ENCODE measurements around the gene EPHA5.

Gene EPHA5

DNA sequence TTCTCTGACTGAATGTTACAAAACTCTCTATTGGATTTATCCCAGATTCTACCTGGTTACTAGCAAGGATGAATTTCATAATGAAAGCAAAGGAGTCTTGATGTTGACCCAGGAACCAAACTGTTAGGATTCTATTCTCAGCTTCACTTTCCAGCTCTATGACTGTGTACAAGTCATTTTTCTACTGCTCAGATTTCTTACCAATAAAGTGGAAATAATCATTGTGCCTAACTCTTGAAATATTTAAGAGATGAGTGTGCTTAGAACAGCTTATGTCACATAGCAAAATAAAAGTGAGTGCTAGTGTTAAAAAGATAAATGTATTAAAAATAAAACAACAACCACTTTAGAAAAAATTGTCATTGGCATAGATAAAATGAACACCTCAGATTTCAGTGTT is 45.6 kb downstream of the EPHA5 start:
- no peak for DNase-seq (ENCODE audit: low spot score)

DNA sequence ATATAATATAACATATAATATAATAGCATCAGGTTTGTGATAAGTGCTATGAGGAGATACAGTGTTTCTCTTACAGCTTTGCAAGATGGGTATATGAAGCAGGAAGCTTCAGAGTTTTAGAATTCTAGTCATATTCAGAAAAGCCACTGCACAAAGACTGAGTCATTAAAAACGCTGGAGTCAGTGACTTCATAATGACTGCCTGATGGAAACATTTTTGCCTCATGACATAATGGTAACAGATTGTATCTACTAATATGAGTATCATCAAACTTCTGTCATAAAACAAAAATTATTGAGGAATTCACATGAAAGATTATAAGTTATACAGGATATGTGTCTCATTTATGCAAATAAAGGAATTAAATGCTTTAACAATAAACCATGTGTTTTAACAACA is 46.8 kb downstream of the EPHA5 start:
- no peak for DNase-seq (ENCODE audit: low spot score)

DNA sequence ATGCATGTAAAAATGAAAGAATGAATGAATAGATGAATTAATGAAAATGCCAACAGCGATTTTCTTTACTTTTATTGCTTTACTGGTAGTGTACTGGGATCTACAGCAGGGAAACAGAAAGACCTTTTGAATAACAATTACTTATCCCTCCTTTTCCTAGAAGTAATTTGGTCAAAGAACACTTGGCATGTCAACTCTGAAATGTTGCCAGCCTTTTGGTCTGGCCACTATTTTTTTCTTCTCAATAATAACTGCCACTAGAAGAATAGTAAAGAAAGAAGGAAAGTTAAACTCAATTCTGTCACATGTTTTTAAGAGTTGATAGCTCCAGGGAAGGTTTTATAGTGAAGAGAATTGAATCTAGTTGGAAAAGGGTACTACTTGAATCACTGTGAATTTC is 52.9 kb downstream of the EPHA5 start:
- DNase-seq (ENCODE audit: low spot score) = no peak

DNA sequence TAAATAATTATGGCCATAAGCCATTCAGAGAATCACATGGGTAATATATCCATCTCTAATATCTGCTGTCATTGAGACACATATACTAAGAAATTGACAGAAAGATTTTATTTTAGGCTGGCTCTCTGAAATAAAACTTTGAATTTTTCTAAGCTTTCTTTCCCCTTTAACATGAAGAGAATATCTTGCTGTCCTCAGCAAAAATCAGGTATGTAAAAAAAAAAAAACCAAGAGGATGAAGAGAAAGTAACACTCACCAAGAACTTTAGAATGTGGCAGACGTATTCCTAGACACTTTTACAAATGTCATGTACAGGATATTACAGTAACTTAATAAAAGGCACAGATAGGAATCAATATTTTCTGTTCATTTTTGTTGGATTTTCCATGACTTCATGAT is 65.8 kb downstream of the EPHA5 start:
- no peak for DNase-seq (ENCODE audit: low spot score)

DNA sequence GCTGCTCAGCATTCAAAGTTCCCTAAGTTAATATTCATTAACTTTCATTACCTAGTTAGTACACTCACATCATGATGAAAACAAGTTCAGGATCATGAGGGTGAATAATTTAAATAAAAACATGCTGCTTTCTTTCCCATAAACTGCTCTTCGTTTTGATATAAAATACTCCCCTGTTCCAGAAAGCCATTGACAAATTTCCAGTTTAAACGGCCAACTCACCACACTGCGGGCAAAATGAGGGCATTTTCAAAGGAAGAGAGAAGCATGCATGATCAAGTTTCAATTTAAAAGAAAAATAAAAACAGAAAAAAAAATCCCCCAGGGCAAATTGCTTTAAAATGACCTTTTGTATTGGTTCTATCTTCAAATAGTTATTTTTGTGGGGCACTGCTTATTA is 69.6 kb downstream of the EPHA5 start:
- no peak for DNase-seq (ENCODE audit: low spot score)

DNA sequence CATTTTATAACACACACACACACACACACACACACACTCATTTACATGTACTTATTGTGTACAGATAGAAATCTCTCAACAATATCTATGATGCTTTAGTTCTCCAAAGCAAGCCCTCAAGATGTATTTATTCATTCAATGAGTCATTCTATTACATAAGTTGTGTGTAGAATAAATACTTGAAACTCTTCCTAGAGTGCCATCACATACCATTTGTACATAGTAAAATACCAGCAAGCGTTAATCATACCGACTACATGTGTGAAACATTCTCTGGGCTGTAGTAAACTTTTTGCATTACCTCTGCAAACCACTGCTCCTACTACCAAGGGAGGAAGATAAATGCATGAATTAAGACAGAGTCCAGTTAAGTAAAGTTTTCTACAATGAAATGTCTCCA is 70.9 kb downstream of the EPHA5 start:
- DNase-seq (ENCODE audit: low spot score) = no peak

DNA sequence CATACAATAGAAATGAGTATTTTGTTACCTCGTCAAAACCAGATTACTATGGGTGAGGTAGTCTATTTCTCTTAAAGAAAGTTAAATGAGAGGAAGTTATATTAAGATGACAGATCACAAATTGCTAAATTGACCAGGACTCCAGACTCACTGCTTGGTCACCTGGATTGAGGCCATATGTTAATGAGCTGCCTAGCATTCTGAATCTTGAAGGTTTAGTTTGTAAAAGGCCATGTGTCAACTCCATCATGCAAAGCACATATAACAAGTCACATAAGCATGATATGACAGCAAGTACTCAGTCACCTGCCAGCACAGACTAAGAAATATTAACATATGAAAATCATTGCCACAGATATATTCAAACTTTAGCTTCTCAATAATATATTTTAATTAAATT is 72.6 kb downstream of the EPHA5 start:
- DNase-seq (ENCODE audit: low spot score) = no peak

DNA sequence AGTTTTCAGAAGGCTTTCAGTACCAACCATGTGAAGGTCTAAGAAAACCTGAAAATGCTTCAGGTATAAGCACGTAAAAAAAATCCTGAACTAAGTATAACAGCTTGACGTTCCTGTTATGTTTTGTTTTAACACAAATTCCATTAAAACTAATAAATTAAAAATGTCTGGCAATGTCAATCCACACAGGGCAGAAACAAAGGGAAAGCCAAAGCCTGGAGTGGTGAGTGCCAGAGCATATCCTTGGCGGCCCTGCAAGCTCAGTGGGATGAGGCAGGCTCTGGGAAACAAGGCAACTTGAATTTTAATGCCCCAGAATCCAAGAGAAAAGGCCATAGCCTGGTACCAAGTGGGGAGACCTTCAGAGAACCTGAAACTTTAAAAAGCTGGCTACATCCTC is 78.2 kb downstream of the EPHA5 start:
- DNase-seq (ENCODE audit: low spot score) = no peak

DNA sequence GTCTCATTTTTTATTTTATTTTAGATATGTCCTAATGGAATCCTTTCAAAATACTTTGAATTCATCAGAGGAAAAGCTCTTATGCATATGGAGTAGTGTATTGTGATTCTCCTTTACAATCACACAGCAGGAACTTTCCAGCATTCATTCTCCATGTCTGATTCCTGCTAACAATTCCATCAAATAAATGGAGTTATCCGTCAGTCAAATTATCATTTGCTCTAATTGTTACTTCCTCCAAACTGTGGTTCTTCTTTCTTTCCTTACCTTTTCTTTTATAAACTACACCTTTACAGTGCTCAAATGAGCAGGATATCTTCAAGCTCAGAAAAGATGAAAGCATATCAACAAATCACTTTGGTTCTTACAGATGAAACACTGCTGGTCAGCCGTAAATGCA is 80.4 kb downstream of the EPHA5 start:
- no peak for DNase-seq (ENCODE audit: low spot score)

DNA sequence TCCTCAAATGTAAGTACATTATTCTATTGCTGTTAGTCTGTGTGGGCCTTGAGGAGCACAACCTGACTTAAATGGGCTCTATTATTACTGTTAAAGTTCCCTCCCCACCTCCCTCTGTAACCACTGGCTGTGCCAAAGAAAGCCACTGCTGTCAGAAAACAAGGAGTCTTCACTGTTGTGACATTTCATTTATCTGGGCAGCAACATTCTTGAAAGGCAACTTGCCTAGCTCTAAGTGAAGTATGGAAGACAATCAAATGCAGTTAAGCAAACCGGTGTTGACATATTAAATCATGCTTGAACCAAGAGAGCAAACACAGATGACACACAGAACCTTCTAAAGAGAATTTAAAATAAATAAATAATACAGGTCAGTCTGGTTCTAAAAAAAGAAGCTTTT is 81.0 kb downstream of the EPHA5 start:
- no peak for DNase-seq (ENCODE audit: low spot score)

DNA sequence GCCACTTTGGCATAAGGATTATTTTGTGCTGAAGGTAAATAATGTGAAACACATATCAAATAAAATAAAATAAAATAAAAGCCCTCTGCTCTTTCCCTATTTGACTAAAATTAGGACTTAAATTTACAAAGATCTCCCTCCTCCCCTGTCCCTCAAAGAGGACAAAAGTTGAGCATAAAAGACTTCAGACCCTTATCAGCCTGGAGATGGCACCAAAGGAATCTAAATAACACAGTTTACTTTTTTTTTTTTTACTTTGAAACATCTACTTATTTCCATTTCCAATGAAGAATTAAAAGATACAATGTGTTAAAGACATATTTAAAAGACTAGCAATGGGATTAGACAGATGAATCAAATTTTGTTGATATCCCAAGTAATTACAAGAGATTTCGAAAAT is 89.7 kb downstream of the EPHA5 start:
- DNase-seq (ENCODE audit: low spot score) = no peak

DNA sequence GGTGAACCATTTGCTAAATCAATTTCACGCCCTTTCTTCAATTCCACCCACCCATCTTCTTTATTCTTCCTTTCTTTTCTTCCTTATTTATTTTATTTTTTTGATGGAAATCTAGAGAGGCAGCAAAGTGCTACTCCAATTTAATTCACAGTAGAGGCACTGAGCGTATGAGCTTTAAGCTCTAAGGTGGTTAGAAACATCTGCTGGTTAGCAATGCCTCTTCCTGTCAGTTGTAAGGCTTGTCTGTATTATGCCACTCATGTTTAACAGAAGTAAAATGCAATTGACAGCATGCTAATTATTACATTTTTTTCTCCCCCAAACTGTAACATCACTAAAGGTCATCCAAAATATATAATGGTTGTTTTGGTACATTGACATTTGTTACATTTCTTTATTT is 103.8 kb downstream of the EPHA5 start:
- no peak for DNase-seq (ENCODE audit: low spot score)

DNA sequence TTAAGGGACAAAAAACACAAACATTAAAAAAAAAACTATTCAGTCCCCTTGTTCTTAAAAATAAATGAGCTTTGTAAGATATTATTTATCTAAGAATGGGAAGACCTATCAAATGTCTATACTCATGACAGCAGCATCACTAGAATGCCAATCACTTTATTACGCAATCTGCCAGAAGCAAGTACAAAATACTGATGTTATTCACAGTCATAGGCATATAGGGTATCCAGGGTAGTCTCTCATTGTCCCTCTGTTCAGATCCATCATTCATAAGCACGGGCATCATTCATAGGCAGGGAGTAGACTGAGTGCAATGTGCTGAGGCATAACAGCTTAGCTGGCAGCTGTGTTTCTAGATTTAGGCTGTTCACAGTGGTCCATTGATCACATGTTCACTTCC is 109.1 kb downstream of the EPHA5 start:
- DNase-seq (ENCODE audit: low spot score) = no peak

DNA sequence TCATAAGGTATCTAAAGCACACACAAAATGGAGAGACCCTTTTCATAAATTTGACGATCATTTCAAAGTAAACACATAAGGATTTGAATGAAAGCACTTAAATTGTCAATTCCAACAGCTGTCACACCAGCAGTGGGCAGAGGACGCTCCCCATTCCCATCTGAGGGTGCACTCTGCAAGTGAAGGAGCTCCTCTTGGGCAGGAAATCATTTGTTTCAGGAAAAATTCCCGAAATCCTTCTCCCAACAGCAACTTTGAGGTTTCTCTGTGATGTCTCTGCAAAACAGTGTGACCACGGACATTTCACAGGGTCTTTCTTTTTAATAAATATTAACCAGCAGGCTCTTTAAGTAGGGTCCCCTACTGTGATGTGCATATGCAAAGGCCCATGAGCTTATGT is 111.0 kb downstream of the EPHA5 start:
- no peak for DNase-seq (ENCODE audit: low spot score)

DNA sequence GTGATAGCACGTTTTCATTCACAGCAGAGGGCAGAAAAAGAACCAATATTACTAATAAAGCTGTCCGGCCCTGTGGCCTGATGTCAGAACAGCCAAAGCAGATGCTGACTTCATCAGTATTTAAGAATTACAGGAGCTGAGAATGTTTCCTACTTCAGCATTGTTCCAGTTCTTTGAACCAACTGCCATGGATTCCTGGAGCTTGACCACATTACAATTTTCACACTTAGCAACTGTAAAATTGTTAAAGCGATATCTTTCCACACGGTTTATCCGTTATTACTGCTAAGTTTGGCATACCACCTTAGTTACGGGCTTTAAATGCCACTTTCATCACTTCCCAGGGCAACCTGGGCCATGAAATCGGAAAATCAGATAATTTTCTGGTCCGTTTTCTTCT is 118.2 kb downstream of the EPHA5 start:
- peak; percentile 43 for DNase-seq (ENCODE audit: low spot score)

DNA sequence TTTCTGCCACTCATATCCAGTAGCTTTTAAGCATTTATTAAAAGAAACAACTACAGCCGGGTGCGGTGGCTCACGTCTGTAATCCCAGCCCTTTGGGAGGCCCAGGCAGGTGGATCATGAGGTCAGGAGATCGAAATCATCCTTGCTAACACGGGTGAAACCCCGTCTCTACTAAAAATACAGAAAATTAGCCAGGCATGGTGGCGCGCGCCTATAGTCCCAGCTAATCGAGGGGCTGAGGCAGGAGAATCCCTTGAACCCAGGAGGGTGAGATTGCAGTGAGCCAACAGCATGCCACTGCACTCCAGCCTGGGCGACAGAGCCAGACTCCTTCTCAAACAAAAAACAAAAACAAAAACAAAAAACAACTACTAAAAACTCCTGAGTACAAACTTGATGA is 119.8 kb downstream of the EPHA5 start:
- DNase-seq (ENCODE audit: low spot score) = no peak

DNA sequence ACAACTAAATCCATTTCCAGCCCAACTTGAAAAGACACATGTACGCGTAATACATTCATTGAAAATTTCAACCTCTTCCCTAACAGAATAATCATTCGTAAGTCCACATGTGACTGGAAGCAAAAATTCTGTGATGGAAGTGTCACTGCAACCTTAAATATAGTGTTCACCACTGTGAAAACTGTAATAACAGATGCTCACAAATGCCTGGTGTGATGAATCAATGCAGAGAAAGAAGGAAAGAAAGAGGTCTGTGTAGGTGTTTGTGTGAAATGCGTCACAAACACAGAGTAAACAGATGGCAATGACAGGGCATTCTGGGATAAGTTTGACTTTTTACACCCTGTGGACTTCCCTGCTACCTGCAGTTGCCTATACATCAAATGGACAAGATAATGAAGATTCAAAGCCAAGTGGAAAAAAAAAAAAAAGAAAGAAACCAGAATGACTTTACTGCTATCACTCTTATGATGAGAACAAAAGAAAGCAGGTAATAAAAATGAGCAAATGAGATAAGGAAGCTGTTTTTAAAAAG is 123.3 kb downstream of the EPHA5 start:
- no peak for DNase-seq (ENCODE audit: low spot score)

DNA sequence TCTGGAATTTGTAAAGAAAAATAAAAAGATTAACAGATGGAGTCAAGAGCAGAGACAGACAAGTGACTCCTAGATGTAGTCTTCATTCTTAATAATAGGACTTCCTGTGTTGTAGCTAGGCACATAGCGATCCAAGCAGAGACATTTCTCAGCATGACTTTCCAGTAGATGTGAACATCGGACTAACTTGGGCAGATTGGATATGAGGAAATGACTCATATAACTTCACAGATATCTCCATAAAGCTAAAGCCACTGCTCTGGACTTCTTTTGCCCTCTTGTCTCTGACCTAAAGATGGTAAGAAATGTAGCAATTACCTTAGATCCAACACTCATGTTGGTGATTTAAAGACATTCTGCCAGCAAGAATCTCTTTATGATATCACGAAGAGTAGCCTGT is 131.7 kb downstream of the EPHA5 start:
- DNase-seq (ENCODE audit: low spot score) = no peak

DNA sequence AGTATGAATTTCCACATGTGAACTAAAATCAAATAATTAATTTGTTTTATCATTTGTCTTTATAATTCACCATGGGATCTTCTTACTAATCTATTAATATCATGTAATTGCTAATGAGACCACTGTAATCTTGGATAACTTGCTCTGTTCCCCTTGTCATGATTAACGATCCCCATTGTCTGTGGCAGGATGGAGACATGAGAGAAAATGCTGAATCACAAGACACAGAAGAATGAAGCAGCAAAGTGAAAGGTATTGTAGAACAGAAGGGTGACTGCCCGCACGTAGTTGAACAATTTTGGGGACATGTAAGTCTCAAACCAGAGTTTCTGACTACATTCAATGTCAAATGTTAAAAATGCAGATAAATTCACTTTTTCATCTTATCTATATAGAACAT is 135.2 kb downstream of the EPHA5 start:
- DNase-seq (ENCODE audit: low spot score) = no peak

DNA sequence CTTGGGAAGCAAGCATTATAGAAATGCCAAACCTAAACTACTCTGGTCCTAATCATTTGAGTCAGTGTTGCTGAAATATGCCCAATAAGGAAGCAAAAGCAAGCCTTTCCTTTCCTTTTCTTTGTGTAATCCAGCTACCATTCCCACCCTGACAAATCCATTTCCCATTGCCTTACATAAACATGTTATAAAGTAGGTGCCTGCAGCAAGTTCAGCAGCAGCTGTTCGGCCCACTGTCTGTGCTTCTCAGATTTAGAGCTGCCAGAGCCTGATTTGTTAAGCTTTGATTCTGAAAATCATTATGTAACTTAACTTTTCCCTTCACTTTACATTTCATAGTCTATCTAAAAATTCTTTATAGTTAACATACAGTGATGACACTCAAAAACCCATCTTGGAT is 148.6 kb downstream of the EPHA5 start:
- DNase-seq (ENCODE audit: low spot score) = no peak

DNA sequence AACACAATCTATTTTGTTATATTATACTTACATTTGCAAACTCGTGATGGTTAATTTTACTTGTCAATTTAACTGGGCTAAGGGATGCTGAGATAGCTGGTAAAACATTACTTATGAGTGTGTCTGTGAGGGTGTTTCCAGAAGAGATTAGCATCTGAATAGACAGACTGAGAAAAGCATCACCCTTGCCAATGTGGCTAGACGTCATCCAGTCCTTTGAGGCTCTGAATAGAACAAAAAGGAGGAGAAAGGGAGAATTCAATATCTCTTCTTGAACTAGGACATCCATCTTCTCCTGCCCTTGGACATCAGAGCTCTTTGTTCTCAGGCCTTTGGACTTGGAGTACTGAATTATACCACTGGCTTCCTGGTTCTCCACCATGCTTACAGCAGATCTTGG is 154.6 kb downstream of the EPHA5 start:
- no peak for DNase-seq (ENCODE audit: low spot score)

DNA sequence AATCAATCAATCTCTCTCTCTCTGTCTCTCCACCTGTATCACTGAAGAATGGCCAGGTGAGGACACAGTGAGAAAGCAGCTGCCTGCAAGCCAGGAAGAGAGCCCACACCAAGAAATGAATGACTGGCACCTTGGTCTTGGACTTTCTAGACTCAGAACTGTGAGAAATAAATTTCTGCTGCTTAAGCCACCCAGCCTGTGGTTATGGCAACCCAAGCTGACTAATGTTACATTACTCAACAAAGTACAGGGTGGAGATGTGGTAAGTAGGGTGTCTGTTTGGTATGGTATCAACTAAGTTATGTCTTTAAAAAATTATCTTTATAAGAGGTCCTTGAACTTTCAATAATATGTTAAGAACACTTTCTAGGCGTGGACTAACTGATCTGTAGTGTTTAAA is 159.3 kb downstream of the EPHA5 start:
- DNase-seq (ENCODE audit: low spot score) = no peak

DNA sequence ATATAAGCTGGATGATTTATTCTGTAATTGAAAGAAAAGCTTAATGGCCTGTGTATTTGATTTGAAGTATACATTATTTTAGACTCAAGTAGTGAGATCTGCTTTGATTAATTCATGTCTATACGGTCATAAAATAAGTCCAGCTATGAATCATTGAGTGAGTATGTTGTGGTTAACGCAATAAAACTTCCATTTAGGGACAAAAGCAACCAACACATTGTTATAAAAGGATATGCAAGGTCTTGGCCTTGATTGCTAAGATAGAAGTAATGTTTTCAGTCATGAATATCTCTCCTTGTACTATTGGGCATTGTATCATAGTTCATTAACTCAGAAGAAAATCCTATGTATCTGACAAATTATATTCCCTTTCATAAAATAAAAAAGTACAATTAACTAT is 162.1 kb downstream of the EPHA5 start:
- DNase-seq (ENCODE audit: low spot score) = no peak

DNA sequence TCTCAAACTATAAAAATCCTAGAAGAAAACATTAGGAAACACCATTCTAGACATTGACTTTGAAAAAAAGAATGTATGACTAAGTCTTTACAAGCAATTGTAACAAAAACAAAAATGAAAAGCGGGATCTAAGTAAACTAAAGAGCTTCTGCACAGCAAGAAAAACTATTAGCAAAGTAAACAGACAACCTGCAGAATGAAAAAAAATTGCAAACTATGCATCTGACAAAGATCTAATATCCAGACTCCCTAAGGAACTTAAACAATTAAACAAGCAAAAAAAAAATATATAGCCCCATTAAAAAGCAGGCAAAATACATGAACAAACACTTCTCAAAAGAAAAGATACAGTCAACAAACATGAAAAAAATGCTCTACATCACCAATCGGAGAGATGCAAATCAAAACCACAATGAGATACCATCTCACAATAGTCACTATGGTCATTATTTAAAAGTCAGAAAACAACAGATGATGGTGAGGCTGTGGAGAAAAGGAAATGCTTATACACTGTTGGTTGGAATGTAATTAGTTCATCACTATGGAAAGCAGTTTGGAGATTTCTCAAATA is 168.1 kb downstream of the EPHA5 start:
- DNase-seq (ENCODE audit: low spot score) = no peak

DNA sequence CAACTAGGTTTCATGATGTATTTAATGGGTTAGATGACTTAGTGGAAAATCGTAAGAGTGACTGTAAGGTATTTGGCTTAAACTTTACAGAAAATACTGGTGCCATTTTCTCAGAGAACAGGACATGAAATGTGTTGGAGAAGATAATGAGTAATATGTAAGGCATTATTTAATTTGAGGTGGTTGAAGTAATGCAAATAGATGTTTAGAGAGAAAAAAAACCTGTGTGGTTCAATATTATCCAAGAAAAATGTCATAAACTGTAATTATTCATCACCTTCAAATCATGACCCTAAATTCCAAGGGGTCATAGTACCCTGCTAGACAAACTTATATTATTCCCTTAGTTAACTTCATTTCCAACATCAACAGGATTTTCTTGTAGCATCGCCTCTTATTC is 171.7 kb downstream of the EPHA5 start:
- no peak for DNase-seq (ENCODE audit: low spot score)

Measured in ecto neural progenitor cell (in vitro differentiated cells).